Melanocyte of skin (primary cell): ENCODE measurements around the gene NKX2-3. TPM values are rescaled to one million over a fixed set of nuclear protein-coding genes. Genes with fewer than 3 reads are reported as not detected.

Experiments
- total RNA-seq, 2 donors: library from RNA; depleted of rRNA; stranded (reverse); fragments of >200 nt; gene quantifications; 2 replicates each; pipeline ENCODE4 v1.2.3, GENCODE V29; 2012

The NKX2-3 gene
- not detected for total RNA-seq

GRCh38 chr10:99532687-99533495 lies at the start of gene NKX2-3:
TSS of gene NKX2-3 (plus strand) at chr10:99532942. CDS start at chr10:99533132, 190 bp downstream.

Other genes starting within 250 kb of the NKX2-3 start
- 1 to 10 TPM; 2.4 to 5.3 TPM for gene CNNM1, start 203.6 kb upstream of the NKX2-3 start, total RNA-seq
- gene GOT1, start 102.3 kb upstream of the NKX2-3 start, total RNA-seq: 10 to 100 TPM; 27.9 to 33.6 TPM
- 10 to 100 TPM; 25.1 to 43.6 TPM for gene SLC25A28, start 87.5 kb downstream of the NKX2-3 start, total RNA-seq
- gene ENTPD7, start 126.6 kb downstream of the NKX2-3 start, total RNA-seq: 10 to 100 TPM; 12.7 to 14.0 TPM
- 10 to 100 TPM; 37.9 to 55.6 TPM for gene COX15, start 199.2 kb downstream of the NKX2-3 start, total RNA-seq
- gene CUTC, start 199.3 kb downstream of the NKX2-3 start, total RNA-seq: 10 to 100 TPM in 1 of 2 donors, 1 to 10 TPM in 1; 9.3 to 20.0 TPM
- 100 to 1,000 TPM in 1 of 2 donors, 10 to 100 TPM in 1; 69.2 to 102 TPM for gene ABCC2, start 249.7 kb downstream of the NKX2-3 start, total RNA-seq